Epithelial cell of proximal tubule (primary cell): Measurements from ENCODE around the gene PRPF8. TPM values are rescaled to one million over a fixed set of nuclear protein-coding genes. Genes with fewer than 3 reads are reported as not detected.

Experiments used
- DNase-seq: peaks from one replicate; pipeline ENCODE4 v3.0.0-alpha.2; 2011; ENCODE audit warnings: low read depth
- H3K4me3 ChIP-seq: 2 replicates; pipeline ENCODE4 v1.5.1; 2011; ENCODE audit warnings: low read depth, mild to moderate bottlenecking, low read length
- CTCF ChIP-seq: conservative IDR thresholded peaks from 2 replicates; pipeline ENCODE4 v1.5.1; 2012; ENCODE audit warnings: low read depth, mild to moderate bottlenecking, low read length
- total RNA-seq: library from RNA; depleted of rRNA; stranded (reverse); fragments of >200 nt; gene quantifications from 2 replicates; pipeline ENCODE4 v1.2.3, GENCODE V29; 2015

The PRPF8 gene
- total RNA-seq, 1 donor from 2014 or later, result 119 TPM

DNA sequence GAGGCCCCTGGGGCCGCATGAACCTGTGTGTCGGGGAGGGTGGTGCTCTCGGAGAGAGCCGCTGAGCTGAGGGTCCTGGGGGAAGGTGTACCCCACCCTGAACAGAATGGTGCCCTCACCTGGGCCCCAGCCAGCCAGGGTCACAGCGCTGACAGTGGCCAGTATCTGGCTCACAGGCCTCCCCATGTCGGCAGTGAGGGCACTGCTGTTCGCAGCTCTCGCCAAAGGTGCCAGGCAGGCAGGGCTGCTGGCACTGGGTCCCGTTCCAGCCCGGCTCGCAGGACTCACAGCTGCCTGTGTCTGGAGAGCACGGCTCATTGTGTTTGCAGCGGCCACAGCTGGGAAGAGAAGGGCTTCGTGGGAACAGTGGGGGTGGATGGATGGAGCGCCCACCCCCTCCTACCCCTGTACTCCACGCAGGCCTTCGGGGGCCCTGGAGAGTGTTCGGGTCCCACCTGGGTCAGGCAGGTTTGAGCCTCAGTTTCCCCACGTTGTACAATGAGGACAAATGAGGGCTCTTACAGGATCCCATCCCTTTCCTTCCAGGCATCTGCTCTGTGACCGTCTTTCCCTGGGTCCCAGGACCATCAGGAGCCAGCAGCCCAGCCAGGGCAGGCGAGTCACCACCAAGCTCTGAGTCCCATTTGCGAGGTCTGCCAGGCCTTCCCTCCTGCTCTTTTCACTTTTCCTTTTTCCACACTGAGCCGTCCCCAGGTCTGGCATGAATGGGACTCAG lies 44.2 kb downstream of the PRPF8 start:
- H3K4me3 ChIP-seq, result no peak overlapping the region
- no peak for TF ChIP-seq CTCF
- no peak for DNase-seq

DNA sequence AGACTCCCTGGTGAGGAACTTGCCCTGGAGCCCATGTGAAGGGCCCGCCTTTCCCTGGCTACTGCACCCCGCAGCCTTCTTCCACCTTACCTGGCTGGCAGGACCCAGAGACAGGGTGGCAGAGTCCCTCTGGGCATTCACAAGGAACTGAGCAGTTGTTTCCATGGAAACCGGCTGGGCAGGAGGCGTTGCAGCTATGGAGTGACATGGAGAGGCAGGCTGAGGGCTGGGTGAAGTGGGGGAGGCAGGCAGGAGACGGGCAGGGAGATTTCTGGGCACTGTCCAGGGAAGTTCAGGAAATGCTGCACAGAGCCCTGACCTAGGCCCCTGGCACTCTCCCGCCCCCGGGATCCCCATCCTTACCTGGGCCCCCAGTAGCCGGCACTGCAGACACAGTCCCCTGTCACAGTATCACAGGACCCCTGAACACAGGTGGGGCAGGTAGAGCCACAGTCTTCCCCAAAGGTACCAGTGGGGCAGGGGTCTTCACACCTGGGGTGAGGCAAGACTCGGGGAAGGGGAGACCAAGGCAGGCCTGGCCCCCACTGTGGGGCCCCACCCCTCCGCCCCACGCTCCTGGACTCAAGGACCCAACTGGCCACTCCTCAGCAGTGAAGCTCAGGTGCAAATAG lies 45.0 kb downstream of the PRPF8 start:
- no peak for TF ChIP-seq CTCF
- H3K4me3 ChIP-seq, result no peak overlapping the region
- no peak for DNase-seq

- no peak for DNase-seq
- no peak for TF ChIP-seq CTCF
Measured at GRCh38 chr17:1638624-1639300, 45.9 kb downstream of the PRPF8 start.

GRCh38 chr17:1638171-1638590 lies 46.5 kb downstream of the PRPF8 start:
- TF ChIP-seq CTCF, result no peak
- no peak for DNase-seq

More at GRCh38 chr17:1638624-1639300, 45.9 kb downstream of the PRPF8 start:
- no peak overlapping the region for H3K4me3 ChIP-seq

DNA sequence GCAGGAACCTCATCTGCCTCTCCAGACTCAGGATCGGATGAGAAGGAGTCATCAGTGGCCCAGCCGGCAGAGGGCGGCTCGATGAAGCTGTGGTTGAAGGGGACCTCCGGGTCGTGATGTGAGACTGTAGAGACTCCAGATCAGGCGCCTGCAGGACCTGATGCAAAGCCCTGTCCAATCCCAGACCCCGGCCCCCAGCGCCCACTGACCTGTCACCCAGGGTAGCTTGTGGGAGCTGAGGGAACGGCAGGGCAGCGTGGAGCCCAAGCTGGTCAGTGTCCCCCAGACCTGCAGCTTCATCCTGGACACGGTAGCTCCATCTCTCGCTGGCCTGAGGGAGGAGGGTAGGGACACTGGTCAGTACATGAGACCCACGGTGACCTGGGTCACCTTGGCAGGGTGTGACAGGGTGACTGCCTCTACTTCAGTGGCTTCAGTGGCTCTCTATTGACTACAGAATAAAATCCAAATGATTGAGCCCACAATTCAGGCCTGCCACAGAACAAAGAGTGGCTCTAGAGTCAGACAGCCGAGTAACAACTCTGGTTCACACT lies 47.9 kb downstream of the PRPF8 start:
- no peak overlapping the region for H3K4me3 ChIP-seq
- no peak for DNase-seq
- no peak for TF ChIP-seq CTCF

More at GRCh38 chr17:1638171-1638590, 46.5 kb downstream of the PRPF8 start:
- H3K4me3 ChIP-seq, result no peak overlapping the region

GRCh38 chr17:1635675-1636465 lies 48.8 kb downstream of the PRPF8 start:
- no peak overlapping the region for H3K4me3 ChIP-seq
- DNase-seq, result no peak
- no peak for TF ChIP-seq CTCF
